ENCODE measurements around the gene SPAG17.

GRCh38 chr1:118110580-118110979, 74.4 kb downstream of the SPAG17 start:
- TF ChIP-seq CTCF (conservative IDR thresholded peaks at IDR 0.05; ENCODE audit: low read depth, low read length), result no peak
- no peak for TF ChIP-seq BHLHE40 (IDR thresholded peaks at IDR 0.05; ENCODE audit: low read depth, low read length)
- no peak for TF ChIP-seq POLR2A (IDR thresholded peaks at IDR 0.05; ENCODE audit: low read depth, low read length)
- no peak for TF ChIP-seq MAZ (IDR thresholded peaks at IDR 0.05; ENCODE audit: borderline replicate concordance, low read depth, low read length)
- TF ChIP-seq CEBPB (IDR thresholded peaks at IDR 0.05; ENCODE audit: low read depth, low read length), result no peak
- no peak for TF ChIP-seq USF2 (IDR thresholded peaks at IDR 0.05; ENCODE audit: low read depth, low read length)
- no peak for TF ChIP-seq FOS (IDR thresholded peaks at IDR 0.05; ENCODE audit: low read depth, low read length)
- TF ChIP-seq MXI1 (IDR thresholded peaks at IDR 0.05; ENCODE audit: borderline replicate concordance, low read depth, low read length), result no peak
- no peak for TF ChIP-seq RCOR1 (IDR thresholded peaks at IDR 0.05; ENCODE audit: insufficient replicate concordance, low read length)
- no peak for TF ChIP-seq RAD21 (IDR thresholded peaks at IDR 0.05; ENCODE audit: low read length)
- no peak for TF ChIP-seq MAFK (IDR thresholded peaks at IDR 0.05; ENCODE audit: low read depth, low read length)
- no peak for TF ChIP-seq RFX5 (IDR thresholded peaks at IDR 0.05; ENCODE audit: low read depth, low read length)
- no peak for TF ChIP-seq SMC3 (IDR thresholded peaks at IDR 0.05; ENCODE audit: low read depth, low read length)
- no peak for TF ChIP-seq NFE2L2 (IDR thresholded peaks at IDR 0.05; ENCODE audit: low read depth, low read length)

Measured in IMR-90 (cell line).